NT2/D1 (cell line): ENCODE data around the gene CEP19.

Experiments used
- DNase-seq: peaks from one replicate; pipeline ENCODE4 v3.0.0-alpha.2; 2011; ENCODE audit warnings: low read depth, low spot score
- H3K27me3 ChIP-seq: 2 replicates; pipeline ENCODE4 v1.6.0; 2011; ENCODE audit warnings: mild to moderate bottlenecking; ENCODE audit not compliant: insufficient read length, insufficient read depth
- H3K36me3 ChIP-seq: 2 replicates; pipeline ENCODE4 v1.6.1; 2011; ENCODE audit warnings: mild to moderate bottlenecking, low read length, mixed read lengths; ENCODE audit not compliant: insufficient read depth, insufficient read length
- H3K4me1 ChIP-seq: 2 replicates; pipeline ENCODE4 v1.5.1; 2011; ENCODE audit not compliant: insufficient read depth, insufficient read length
- H3K4me3 ChIP-seq: 2 replicates; pipeline ENCODE4 v1.5.1; 2011; ENCODE audit warnings: low read depth; ENCODE audit not compliant: insufficient read length
- H3K9ac ChIP-seq: 2 replicates; pipeline ENCODE4 v1.6.0; 2011; ENCODE audit warnings: low read depth; ENCODE audit not compliant: insufficient read length
- H3K9me3 ChIP-seq: 2 replicates; pipeline ENCODE4 v1.5.1; 2011; ENCODE audit warnings: mild to moderate bottlenecking, low read length; ENCODE audit not compliant: insufficient read depth
- SUZ12 ChIP-seq: IDR thresholded peaks from 2 replicates; pipeline ENCODE4 v1.6.1; 2011; ENCODE audit not compliant: insufficient read length, insufficient read depth; ENCODE audit errors: extremely low read depth
- YY1 ChIP-seq: IDR thresholded peaks from 2 replicates; pipeline ENCODE4 v1.6.1; 2011; ENCODE audit not compliant: insufficient read length, insufficient read depth
- ZNF274 ChIP-seq: IDR thresholded peaks from 2 replicates; pipeline ENCODE4 v1.6.1; 2011; ENCODE audit warnings: mild to moderate bottlenecking, low read depth, low read length

Gene CEP19

DNA sequence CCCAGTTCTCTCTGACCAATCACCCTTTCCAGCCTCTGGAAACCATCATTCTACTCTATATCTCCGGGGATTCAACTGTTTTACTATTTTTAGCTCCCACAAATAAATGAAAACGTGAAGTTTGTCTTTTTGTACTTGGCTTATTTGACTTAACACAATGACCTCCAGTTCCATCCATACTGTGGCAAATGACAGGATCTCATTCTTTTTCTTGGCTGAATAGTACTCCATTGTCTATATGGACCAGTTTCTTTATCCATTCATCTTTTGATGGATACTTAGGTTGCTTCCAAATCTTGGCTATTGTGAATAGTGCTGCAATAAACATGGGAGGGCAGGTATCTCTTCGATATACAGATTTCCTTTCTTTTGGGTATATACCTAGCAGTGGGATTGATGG, 38.4 kb downstream of the CEP19 start:
- Histone ChIP-seq H3K9me3 (no peaks in the 10 kb centered on the region), H3K36me3 (no peaks in the 10 kb centered on the region), H3K27me3 (no peaks in the 10 kb centered on the region), H3K4me1 (peaks cover 3% of the 10 kb centered on the region), H3K4me3 (no peak overlapping the region), H3K9ac (no peak overlapping the region)
- TF ChIP-seq YY1 (no peak), ZNF274 (no peak), SUZ12 (no peak)
- no peak for DNase-seq

- no peak for DNase-seq
- Histone ChIP-seq H3K4me3 (no peak overlapping the region), H3K9ac (no peak overlapping the region), H3K9me3 (no peaks in the 10 kb centered on the region), H3K36me3 (no peaks in the 10 kb centered on the region), H3K27me3 (peaks cover 4% of the 10 kb centered on the region), H3K4me1 (peaks cover 9% of the 10 kb centered on the region)
- no peak for TF ChIP-seq ZNF274
- TF ChIP-seq YY1 = no peak
- TF ChIP-seq SUZ12 = no peak
Measured at GRCh38 chr3:196670339-196670738, 41.7 kb downstream of the CEP19 start.

DNA sequence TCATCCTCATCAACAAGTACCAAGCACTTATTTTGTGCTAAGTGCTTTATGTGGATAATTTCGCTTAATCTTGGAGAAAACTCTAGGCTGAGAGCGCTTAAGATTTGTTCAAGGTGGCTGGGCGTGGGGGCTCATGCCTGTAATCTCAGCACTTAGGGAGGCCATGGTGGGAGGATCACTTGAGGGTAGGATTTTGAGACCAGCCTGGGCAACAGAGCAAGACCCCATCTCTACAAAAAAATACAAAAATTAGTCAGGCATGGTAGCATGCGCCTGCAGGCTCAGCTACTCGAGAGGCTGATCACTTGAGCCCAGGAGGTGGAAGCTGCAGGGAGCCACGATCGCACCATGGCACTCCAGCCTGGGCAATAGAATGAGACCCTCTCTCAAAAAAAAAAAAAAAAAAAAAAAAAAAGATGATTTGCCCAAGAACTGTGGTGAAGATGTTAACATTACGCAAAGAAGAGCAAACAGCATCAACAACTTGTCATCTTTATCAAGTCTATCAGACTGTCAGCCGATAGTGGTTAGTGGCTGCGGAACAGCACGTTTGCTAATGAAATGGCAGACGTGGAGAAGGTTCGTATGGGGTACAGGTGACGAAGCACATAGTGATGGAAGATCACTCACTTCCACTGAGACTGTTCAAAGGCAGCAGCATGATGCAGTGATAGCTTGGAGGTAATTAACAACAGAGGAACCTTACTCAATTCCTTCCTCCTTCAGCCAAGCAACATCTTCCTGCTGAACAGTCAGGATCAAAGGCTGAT, 44.8 kb downstream of the CEP19 start:
- no peak for TF ChIP-seq SUZ12
- no peak for TF ChIP-seq YY1
- no peak for TF ChIP-seq ZNF274
- DNase-seq = no peak
- H3K4me1 ChIP-seq = peaks cover 13% of the 10 kb centered on the region

GRCh38 chr3:196666001-196666867, 45.8 kb downstream of the CEP19 start:
- DNase-seq = peak; percentile 83
- TF ChIP-seq ZNF274 (no peak), YY1 (no peak), SUZ12 (no peak)
- H3K4me3 ChIP-seq = no peak overlapping the region
- H3K27me3 ChIP-seq = peaks cover 6% of the 10 kb centered on the region
- H3K4me1 ChIP-seq = peaks cover 13% of the 10 kb centered on the region
- H3K36me3 ChIP-seq = no peaks in the 10 kb centered on the region
- H3K9ac ChIP-seq = no peak overlapping the region
- H3K9me3 ChIP-seq = no peaks in the 10 kb centered on the region

More for the DNA sequence above, 44.8 kb downstream of the CEP19 start:
- no peaks in the 10 kb centered on the region for H3K36me3 ChIP-seq
- H3K9me3 ChIP-seq = no peaks in the 10 kb centered on the region
- H3K27me3 ChIP-seq = peaks cover 6% of the 10 kb centered on the region
- H3K4me3 ChIP-seq = no peak overlapping the region
- no peak overlapping the region for H3K9ac ChIP-seq

DNA sequence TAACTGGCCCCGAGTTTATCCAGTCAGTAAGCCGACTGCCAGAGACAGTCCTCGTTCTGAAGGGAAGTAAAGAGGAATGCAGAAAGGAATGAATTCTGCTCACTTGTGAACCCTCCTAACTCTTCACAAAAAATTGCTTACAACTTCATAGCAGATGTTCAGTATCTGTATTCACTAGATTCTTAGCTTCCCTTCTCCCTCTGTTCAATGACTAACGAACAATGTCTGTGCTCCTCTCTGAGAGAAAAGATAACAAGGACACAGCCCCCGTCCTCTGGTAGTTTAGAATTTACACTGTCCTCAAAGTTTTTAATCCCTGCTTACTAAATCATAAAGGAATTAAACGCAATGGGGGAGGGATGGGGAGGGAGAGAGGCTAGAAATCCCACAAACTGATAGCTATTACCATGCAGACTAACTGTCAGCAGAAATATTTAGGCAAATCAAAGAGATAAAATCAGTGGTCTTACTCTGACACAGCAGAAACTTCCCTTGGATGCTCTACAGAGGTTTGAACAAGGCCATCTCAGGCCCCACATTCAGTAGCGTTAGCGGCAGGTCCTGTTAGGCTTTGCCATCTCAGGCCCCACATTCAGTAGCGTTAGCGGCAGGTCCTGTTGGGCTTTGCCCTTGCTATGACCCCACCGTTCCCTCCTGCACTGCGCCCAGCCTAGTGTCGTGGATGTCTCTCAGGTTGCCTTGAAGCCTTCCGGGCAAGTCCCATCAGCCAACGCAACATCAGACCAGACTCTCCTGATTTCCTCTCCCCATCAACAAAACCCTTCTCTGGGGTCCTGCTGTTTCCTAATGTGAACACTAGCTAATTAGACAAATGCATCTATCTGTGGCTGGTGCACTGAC, 49.1 kb downstream of the CEP19 start:
- H3K27me3 ChIP-seq = peaks cover 8% of the 10 kb centered on the region
- no peak overlapping the region for H3K9ac ChIP-seq
- TF ChIP-seq SUZ12 (no peak), YY1 (no peak), ZNF274 (no peak)
- no peaks in the 10 kb centered on the region for H3K9me3 ChIP-seq
- no peak for DNase-seq
- no peak overlapping the region for H3K4me3 ChIP-seq
- H3K4me1 ChIP-seq = peaks cover 11% of the 10 kb centered on the region
- H3K36me3 ChIP-seq = no peaks in the 10 kb centered on the region

GRCh38 chr3:196662033-196662432, 50.0 kb downstream of the CEP19 start:
- no peak for DNase-seq
- Histone ChIP-seq H3K27me3 (peaks cover 4% of the 10 kb centered on the region), H3K9ac (no peak overlapping the region), H3K36me3 (no peaks in the 10 kb centered on the region), H3K4me1 (peaks cover 8% of the 10 kb centered on the region), H3K4me3 (no peak overlapping the region), H3K9me3 (no peaks in the 10 kb centered on the region)
- TF ChIP-seq YY1 (no peak), ZNF274 (no peak), SUZ12 (no peak)

DNA sequence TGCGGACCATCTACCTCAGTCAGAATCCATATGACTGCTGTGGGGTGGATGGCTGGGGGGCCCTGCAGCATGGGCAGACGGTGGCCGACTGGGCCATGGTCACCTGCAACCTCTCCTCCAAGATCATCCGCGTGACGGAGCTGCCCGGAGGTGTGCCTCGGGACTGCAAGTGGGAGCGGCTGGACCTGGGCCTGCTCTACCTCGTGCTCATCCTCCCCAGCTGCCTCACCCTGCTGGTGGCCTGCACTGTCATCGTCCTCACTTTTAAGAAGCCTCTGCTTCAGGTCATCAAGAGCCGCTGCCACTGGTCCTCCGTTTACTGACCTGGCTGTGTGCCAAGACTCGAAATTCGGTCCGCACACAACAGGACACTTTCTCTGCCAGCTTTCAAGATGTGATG, 50.6 kb downstream of the CEP19 start:
- TF ChIP-seq SUZ12 = no peak
- no peak for TF ChIP-seq ZNF274
- no peak for TF ChIP-seq YY1
- Histone ChIP-seq H3K4me3 (no peak overlapping the region), H3K36me3 (no peaks in the 10 kb centered on the region), H3K9ac (no peak overlapping the region), H3K27me3 (peaks cover 4% of the 10 kb centered on the region), H3K4me1 (peaks cover 8% of the 10 kb centered on the region), H3K9me3 (no peaks in the 10 kb centered on the region)
- DNase-seq = no peak
